Medulla oblongata (tissue), 1 donor: ENCODE results near the gene SERPINA9.
"Not testable (repeated sequence)": the region's sequence is repeated elsewhere in the genome, so short reads cannot be mapped to it uniquely, and the experiment has no call there.

Experiments used
- DNase-seq: peaks from one replicate; pipeline ENCODE4 v3.0.0-alpha.2; 2015; ENCODE audit errors: extremely low spot score

SERPINA9 gene, protein sequence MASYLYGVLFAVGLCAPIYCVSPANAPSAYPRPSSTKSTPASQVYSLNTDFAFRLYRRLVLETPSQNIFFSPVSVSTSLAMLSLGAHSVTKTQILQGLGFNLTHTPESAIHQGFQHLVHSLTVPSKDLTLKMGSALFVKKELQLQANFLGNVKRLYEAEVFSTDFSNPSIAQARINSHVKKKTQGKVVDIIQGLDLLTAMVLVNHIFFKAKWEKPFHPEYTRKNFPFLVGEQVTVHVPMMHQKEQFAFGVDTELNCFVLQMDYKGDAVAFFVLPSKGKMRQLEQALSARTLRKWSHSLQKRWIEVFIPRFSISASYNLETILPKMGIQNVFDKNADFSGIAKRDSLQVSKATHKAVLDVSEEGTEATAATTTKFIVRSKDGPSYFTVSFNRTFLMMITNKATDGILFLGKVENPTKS

DNA sequence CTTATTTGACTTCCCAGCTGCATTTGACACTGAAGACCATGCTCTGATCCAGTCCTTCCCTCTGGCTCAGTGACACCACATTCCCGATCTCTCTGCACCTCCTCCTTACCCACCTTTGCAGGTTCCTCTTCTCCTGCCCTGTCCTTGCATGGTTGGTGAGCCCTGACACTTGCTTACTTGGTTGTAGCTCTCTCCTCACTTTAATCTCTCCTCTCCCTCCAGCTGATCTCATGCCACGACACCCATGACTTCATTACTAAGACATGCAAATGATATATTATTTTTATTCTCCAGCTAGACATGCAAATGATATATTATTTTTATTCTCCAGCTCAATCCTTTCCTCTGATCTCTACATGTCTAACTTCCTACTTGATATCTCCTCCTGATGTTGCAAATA, at the start of gene SERPINA9:
SERPINA9 (minus strand) TSS at position 175 of the 400 bp plus-strand sequence. CDS start 6,357 bp downstream, outside the sequence.
- no peak for DNase-seq

- DNase-seq = no peak
Observed at GRCh38 chr14:94524093-94524492, 48.1 kb upstream of the SERPINA9 start.

DNA sequence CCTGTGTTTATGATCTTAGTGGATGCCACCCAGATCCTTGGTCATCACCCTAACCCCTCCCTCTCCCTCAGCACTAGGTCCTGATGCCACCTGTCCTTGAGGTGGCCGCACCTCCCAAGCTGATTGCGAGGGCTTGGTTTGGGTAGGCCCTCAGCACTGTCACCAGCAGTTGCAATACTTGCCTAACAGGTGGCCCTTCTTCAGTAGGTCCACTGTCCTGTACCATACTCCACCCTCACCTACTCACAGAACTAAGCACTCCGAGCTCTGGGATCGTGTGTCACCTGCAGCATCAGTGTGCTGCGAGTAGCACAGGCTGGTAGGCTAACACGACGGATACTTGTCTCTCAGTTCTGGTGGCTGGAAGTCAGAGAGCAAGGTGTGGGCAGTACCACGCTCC, 47.3 kb upstream of the SERPINA9 start:
- DNase-seq = no peak

GRCh38 chr14:94522115-94522724, 46.2 kb upstream of the SERPINA9 start:
- DNase-seq = no peak

DNA sequence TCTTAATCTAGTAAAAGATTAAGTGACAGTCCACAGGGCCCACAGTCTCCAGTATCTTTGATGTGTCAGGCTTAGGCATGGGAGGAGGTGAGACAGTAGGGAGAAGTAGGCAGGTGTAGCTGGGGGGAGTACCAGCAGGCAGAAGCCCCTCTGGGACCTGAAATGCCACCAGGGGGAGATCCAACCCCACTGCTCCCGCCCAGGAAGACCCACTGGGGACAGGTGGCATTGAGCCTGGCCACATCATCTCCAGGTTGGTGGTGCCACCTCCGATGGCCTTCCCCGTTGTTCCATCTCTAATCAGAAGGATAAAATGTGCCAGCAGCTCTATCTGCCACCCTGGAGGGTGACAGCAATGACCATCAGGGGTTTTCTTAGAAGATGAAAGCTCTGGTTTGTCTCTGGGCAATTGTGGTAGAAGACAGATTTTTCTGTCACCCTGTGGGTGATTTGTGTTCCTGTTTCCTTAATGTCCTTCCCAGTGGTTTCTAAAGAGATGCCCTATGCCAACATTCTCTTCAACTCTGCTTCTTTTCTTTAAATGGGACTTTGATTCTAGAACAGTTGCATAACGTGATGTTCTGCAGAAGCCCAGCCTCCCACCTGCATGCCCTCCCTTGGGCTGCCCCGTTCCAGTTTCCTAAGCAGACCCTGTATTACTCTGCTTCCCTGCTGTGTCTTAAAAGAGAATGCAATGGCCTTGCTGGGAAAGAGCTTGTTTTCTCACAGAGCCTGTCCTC, 45.5 kb upstream of the SERPINA9 start:
- DNase-seq = no peak

- peak; percentile 18 for DNase-seq
Observed at GRCh38 chr14:94517641-94518257, 41.8 kb upstream of the SERPINA9 start.

GRCh38 chr14:94517248-94517640, 41.2 kb upstream of the SERPINA9 start:
- DNase-seq = no peak

DNA sequence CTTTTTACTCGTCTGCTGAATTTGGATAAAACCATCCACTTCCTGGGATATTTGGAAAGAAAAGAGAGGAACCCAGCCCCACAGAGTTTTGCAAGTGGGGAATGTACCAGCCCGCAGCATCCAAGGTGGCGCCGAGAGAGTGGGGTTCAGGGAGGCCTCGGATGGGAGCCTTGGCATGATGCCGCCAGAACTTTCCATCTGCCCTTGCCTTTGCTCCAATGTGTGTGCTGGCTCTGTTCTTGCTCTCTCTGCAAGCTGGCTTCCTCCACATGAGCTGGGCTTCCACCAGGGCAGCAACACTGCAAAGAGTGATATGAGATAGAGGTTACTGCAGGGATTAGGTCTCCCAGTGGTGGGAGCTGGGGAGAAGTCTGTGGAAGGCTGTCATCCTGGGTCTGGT, 39.9 kb upstream of the SERPINA9 start:
- DNase-seq = no peak

DNA sequence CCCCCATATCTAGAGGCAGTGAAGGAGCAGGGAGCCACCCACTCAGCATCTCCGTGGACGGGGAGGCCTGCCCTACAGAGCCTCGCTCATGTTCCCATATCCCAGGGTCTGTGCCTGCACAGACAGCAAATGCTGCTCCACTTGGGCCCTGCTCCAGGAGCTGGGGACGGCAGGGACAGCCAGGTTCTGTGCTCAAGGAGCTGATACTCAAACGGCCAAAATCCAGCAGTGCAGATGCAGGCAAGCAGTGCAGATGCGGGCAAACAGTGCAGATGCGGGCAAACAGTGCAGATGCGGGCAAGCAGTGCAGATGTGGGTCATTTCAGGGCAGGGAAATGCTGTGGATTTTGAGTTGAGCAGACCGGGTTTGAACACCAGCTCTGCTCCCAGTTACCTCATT, 39.4 kb upstream of the SERPINA9 start:
- DNase-seq = no peak

- no peak for DNase-seq
Observed at GRCh38 chr14:94514351-94514750, 38.4 kb upstream of the SERPINA9 start.

- DNase-seq = not testable (repeated sequence)
Observed at GRCh38 chr14:94510481-94510880, 34.5 kb upstream of the SERPINA9 start.

- DNase-seq = no peak
Observed at GRCh38 chr14:94509356-94509755, 33.4 kb upstream of the SERPINA9 start, which contains the start of gene SERPINA12. Gene SERPINA12, minus strand, starts transcription at chr14:94509469. Its CDS starts 11,072 bp downstream, at chr14:94498397.

GRCh38 chr14:94505641-94506040, 29.6 kb upstream of the SERPINA9 start:
- DNase-seq = no peak

DNA sequence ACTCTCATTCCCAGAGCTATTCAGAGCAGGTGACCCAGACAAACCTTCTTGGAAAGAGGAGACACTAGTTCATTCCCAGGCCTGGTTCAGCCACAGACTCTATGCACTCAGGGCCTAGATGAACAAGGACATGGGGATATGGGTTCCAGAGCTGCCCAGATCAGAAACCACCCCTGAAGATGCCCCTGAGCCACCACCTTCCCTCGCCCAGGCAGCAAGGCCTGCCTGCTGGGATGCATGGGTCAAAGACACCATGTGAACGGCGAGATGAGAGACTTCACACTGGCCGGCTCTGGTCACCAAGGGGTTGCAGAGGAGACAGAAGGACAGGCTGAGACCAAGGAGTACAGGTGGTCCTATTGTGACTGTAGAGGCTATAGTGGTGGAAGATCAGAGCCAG, 29.2 kb upstream of the SERPINA9 start:
- DNase-seq = no peak

DNA sequence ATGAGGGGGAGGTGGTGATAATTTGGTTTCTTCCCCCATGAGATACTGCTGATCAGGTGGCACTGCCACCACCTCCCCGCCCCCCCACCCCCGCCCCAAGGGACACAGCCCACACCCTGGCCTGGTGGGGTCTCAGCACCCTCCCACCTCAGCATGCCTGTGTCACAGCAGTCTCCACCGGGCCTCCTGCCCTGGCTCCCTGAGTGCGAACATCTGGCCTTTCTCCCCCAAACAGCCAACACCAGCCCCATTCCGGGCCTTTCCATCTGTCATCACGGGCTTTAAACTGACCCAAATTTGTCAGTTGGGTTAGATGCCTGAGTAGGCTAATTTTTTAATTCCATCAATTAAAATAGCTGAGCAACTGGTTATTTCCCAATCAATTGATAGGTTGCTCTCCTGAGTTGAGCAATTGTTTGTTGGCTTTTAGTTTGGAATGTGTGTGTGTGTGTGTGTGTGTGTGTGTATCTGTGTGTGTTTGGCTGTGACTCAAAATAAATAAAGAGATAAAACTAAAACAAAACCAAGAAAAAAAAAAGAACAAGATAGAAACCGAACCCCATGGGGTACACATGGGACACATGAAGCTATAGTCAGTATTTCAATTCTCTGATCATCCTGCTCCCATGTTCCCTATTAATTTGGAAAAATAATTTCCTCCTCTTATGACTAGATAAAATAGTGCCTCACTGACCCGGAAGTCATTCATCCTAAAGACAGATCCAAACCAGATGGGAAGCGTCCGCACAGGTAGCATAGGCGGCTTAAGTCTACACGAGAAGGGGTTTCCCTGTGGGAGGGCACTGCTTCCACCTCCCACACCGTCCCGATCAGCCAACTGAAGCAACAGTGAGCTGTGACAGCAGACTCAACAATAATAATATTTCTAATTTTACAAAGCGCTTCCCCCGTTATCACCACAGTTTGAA, 25.9 kb upstream of the SERPINA9 start:
- no peak for DNase-seq

GRCh38 chr14:94500264-94500663, 24.3 kb upstream of the SERPINA9 start:
- DNase-seq = no peak

- DNase-seq = no peak
Observed at GRCh38 chr14:94499673-94500072, 23.7 kb upstream of the SERPINA9 start.

DNA sequence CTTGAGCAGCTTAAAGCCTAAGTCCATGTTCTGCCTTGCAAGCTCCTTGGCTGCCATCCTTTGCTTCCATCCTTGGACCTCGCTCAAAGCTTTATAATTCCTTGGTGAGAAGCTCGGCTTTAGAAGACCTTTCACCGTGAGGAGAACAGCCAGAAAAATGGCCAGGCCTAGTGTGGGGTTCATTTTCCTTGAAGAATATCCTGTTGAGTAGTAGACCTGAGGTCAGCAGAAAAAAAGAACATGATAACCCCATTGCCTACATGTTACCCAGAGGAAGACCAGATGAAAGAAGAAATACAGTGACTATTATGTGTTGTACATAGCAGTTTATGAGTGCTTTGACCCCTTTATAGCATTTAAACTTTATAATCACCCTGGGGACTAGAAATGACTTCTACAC, 22.2 kb upstream of the SERPINA9 start:
- DNase-seq = no peak

GRCh38 chr14:94494085-94494484, 18.1 kb upstream of the SERPINA9 start:
- no peak for DNase-seq

DNA sequence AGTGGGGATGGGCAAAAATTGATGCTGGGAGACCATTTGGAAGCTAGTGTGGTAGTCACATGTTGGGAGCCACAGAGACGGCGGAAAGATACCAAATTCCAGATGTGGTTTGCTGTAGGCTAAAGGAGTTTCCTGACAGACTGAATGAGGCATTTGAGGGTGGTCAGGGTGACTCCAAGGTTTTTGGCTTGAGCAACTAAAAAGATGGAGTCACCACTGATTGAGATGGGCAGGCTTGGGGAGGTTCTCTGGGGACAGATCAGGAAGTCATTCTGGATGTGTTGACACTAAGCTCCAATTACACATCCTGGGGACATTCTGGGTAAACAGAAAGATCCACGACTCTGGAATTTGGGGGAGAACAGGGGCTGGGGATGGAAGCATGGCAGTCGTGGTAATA, 15.5 kb upstream of the SERPINA9 start:
- no peak for DNase-seq

GRCh38 chr14:94489336-94489735, 13.3 kb upstream of the SERPINA9 start:
- no peak for DNase-seq
